HG02943 (cell line): Measurements from ENCODE around the gene FXYD6.

Source experiments
- ATAC-seq: cut with Tn5 transposase; IDR thresholded peaks from one replicate; pipeline ENCODE4 v1.9.1; 2021; ENCODE audit warnings: mild to moderate bottlenecking, low read depth, moderate library complexity; ENCODE audit not compliant: unreplicated experiment

Gene FXYD6

GRCh38 chr11:117833401-117833891, 43.0 kb downstream of the FXYD6 start:
- ATAC-seq, result no peak

DNA sequence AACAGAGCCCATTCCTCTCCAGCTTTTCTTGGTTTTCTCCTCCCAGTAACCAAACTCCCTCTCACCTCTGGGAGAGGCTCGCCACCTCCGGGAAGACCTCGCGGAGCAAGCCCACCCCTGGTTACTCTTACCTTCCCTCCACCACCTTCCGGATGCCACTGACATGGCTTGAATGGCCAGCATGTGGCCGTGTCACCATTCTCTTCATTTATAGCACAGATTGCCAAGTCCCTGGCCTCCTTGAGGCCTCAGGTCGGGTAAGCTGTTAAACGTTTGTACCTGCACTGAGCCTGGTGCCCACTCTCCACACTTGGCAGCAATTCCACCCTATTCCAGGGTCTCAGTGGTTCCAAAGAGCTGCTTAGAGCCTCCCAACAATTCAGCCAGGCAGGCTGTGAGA, 43.9 kb downstream of the FXYD6 start:
- ATAC-seq, result no peak

DNA sequence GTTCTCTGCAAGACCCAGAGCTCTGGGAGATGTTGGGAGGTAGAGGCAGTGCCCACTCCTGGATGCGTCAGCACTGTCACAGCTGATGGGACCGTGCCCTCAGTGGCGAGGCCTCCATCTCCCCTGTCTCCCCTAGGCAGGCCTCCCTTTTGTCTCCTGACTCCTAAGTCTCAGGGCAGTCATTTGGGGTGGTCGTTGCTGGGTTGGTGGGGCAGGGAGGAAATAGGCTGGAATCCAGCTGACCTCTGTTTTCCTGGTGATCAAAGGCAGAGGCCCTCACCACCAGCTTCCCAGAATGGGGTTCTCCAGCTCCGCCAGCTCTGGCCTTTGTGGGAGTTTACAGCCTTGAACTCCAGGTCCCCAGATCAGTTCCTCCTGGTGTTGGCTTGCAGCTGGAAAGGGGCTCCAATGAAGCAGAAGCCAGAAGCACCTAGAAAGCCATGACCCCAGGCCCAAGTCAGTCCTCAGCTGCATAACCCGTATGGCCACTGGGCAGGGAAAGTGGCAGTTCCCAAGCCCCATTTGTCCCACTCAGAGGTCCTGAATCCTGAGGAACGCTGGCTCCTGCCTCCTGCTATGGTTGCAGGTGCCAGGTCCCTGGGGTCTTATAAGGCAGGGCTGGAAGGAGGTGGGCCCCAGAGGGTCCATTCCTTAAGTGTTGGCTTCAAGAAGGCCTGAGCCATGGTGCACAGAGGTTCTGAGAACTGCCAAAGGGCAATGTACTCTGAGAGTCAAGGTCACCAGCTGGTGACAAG, 44.6 kb downstream of the FXYD6 start:
- ATAC-seq, result no peak

- ATAC-seq, result no peak
These were observed 45.6 kb downstream of the FXYD6 start for GRCh38 chr11:117830674-117831351.

- ATAC-seq, result no peak
These were observed 46.4 kb downstream of the FXYD6 start for GRCh38 chr11:117830072-117830471.

- no peak for ATAC-seq
These were observed 47.1 kb downstream of the FXYD6 start for GRCh38 chr11:117829369-117829725.

DNA sequence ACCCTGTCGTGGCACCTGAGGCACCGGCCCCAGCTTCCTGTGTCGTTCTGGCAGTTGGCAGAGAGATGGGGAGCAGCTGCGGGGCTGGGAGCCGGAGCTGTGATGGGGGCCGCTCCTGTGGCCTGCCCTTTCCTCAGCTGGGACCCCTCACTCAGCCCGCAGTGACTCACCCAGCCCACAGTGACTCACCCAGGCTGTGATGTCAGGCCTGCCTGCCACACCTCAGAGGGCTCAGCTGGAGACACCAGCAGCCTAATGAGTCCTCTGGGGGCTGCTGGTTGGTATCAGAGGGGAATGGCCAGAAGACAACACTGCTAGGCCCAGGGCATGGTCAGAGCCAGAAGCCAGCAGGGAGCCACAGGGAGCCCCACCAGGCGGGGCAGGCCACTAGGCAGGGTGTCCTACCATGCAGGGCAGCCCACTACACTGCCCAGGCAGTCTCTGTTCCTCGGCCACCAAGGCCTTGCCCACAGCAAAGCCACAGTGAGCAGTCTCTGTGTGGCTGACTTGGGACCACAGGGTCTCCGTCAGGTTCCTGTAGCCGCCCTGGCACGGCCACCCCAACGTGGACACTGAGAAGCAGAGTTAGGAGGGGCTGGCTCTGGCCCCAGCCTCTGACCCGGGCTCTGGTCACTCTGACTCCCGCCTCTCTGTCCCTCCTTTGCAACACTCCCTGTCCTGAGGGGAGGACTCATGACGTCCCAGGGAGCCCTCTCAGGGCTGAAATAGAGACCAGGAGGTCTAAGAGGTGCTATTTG, 47.7 kb downstream of the FXYD6 start:
- no peak for ATAC-seq

DNA sequence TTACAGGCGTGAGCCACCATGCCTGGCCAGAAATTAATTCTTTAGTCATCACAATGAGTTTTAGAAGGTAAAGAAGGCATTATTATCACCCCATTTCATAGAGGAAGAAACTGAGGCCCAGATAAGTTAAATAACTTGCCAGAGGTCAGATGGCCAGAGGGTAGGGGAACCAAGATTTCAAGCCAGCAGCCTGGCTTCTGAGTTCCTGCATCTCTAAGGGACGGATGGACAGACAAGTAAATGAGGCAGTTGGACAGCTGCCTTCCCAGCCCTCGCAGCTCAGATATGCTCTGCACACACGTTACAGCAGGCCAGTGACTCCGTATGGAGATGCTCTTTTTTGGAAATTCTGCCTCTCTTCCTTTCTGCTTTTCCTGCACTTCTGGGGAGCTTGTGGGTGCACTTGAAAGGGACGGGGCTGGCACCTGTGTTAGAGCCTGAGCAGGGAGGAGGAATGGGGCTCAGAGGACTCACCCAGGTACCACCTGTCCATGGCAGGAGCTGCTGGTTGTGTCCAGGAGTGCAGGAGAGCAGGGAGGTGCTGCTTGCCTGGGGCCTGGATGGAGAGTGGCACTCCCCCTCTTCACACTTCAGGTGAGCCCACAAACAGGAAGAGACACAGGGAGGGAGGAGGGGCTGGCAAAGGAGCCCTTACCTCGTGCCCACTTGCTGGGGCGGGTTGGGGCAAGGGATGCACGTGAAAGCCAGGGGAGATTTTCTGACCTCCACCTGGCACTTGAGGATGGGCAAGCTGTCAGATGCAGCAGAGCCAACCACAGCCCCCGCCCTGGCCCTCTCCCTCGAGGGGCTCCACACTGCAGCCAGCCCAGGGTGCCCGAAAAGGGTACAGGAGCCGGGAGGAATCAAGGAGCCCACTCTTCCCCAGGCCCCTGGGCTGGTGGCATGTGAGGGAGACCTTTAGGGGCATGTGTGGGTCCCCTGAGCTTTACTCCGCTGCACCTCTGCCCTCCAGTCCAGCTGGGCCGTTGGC, 48.6 kb downstream of the FXYD6 start:
- ATAC-seq, result no peak

GRCh38 chr11:117826832-117827231, 49.6 kb downstream of the FXYD6 start:
- no peak for ATAC-seq

DNA sequence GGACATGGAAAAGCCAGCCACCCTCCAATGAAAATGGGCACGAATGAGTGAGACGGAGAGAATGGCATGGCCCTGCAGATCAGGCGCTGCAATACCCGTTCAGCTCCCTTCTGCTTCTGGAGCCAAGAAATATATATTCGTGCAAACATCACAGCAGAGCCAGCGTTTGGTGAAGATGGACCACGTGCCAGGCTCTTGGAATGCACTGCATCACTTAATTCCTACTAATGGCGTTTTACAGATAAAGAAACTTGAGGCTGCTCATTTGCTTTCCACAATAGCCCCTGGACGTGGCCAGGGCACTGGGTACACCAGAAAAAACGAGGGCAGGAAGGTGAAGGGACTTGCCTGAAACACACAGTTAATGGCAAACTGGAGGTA, 50.3 kb downstream of the FXYD6 start:
- no peak for ATAC-seq

GRCh38 chr11:117825538-117826189, 50.8 kb downstream of the FXYD6 start:
- ATAC-seq, result no peak

DNA sequence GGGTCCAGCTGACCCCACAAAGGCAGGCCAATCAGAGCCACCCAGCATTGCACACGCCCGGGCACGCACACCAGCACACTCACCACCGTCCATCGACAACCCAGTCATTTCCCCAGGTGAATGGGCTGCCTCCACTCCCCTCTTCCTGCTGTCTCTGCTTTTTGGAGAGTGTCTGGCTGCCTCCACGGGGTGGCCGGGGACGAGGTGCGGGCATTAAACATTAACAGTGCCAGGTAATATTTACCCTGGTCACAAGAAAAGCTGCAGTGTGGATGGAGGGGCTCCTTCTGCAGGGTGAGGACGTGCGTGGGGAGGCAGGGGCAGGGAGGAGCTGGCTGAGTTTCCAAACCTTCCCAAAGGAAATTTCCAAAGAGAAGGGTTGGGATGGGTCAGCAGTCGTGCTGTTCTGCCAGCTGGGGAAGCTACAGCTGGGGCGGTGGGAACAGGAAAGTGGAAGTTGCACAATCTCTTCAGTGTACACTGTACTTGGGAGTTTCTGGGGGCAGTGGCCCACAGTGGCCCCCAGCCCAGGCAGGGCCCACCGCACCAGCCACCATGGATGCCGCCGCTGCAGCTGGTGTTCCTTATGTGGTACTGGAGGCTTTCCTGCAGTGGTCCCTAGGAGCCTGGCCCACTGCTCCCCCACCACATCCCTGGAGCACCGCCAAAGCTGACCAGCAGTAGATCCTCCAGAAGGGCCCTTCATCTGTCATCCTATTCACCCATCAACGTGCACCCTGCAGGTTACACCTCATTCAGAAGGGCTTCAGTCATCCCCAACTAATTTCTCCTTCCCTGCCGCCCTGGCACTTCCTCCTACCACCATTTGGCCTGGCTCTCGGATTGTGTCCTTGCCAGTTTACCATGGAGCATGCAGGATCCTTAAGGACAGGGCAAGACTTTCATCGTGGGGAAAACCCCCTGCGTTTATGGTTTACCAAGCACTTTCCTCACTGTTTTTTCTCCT, 51.6 kb downstream of the FXYD6 start, which contains the start of gene FXYD2:
TSS of gene FXYD2 (minus strand) at position 174 of the 967 bp plus-strand sequence. CDS start at position 108, 66 bp downstream.
- ATAC-seq, result no peak

DNA sequence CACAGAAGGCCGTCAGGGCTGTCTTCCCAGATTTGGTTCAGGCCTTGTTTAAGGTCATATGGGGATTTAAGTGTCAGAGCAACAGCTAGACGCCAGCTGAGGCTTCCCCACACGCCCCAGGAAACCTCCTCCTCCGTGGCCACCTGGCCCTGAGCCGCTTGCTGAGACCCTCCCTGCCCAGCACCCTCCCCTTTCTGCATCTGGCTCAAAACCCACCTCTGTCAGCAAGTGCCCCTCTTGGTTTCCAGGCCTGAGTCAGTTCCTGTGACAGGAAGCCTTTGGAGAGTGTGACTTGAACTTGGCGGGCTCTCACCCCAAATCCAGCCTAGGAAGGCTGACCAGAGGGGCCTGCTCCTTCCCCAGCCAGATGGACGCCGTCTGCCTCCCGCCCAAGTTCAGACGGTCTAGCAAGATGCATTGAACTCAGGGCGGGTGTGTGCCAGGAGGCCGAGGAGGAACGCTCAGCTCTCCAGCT, 52.5 kb downstream of the FXYD6 start:
- no peak for ATAC-seq

- no peak for ATAC-seq
These were observed 53.0 kb downstream of the FXYD6 start for GRCh38 chr11:117823294-117823945.

DNA sequence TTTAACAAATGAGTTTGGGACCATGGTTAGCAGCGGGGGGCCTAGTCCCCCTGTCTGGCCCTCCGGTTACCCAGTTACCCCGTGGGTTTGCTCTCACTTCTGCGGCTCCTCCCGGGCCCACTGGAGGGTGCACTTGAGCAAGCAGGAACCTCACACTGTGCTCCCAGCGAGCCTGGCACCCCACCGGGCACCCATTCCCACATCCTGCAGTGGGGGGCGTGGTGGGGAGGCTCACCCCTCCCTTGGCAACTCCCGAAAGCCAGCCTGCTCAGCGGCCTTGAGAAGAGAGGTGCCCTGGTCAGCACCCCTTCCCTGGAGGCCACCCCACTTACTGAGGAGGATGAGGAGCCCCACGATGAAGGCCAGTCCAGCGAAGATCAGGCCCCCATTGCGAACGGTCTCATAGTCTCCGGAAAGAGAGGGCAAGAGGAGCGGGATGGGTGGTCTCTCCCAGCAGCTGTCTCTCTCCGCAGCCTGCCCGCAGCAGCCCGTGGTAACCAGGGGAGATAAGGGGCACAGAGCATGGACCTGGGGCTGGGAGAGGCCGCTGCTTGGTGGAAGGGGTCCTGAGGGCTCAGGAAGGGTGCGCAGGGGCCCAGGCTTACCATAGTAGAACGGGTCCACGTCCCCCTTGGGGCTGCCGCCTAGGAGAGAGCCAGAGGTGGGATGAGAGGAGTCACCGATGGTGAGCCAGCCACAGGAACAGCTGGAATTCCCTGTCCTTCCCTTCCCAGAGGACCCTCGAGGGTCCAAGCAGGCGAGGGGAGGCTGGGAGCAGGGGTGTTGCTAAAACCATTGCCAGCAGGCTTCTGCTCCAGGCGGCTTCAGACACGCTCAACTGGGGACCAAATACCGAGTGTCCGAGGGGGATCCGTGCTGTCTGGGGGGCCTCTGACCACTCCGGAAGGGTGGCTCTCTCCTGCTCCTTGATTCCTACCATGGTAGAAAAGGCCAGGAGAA, 54.1 kb downstream of the FXYD6 start:
- no peak for ATAC-seq

- ATAC-seq, result no peak
These were observed 55.0 kb downstream of the FXYD6 start for GRCh38 chr11:117821431-117821830.

DNA sequence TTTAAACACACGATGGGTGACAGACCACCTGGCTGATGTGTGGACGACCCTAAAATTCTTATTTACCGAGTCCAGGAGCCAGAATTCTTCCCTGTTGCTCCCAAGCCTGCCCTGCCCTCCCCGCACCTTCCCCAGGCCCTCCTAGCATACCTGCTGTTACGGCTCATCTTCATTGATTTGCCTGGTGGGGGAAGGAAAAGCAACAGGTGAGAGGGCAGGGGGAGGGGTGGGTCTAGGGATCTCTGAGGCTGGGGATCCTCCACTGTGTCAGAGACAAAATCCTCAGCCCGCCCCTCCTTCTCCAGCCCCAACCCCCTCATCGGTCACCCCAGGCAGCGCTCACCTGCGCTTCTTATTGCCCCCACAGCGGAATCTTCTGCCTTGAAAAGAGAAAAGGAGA, 55.9 kb downstream of the FXYD6 start:
- ATAC-seq, result no peak
